BE2C (cell line): Measurements from ENCODE around the gene MCM9.

Source experiments
- DNase-seq: peaks from one replicate; pipeline ENCODE4 v3.0.0-alpha.2; 2020
- H3K27me3 ChIP-seq: fragments of 250-450 bp; sonication (Bioruptor Pico); 2 replicates; pipeline ENCODE4 v1.5.1; 2020; ENCODE audit warnings: mild to moderate bottlenecking
- H3K36me3 ChIP-seq: fragments of 250-450 bp; sonication (Bioruptor Pico); 2 replicates; pipeline ENCODE4 v1.5.1; 2020; ENCODE audit warnings: mild to moderate bottlenecking
- H3K4me1 ChIP-seq: fragments of 250-450 bp; sonication (Bioruptor Pico); 2 replicates; pipeline ENCODE4 v1.5.1; 2020
- H3K4me3 ChIP-seq: 2 replicates; pipeline ENCODE4 v1.5.1; 2011; ENCODE audit warnings: low read depth, low read length
- H3K9me3 ChIP-seq: fragments of 250-450 bp; sonication (Bioruptor Pico); 2 replicates; pipeline ENCODE4 v1.5.1; 2020
- TF ChIP-seq, protein P1 (sequence below): IDR thresholded peaks from 2 replicates; pipeline ENCODE4 v1.5.1; 2012; ENCODE audit warnings: mild to moderate bottlenecking, low read depth, low read length

Gene MCM9

GRCh38 chr6:118963003-118963402, 28.0 kb upstream of the MCM9 start:
- no peak for DNase-seq
- TF ChIP-seq, protein P1, sequence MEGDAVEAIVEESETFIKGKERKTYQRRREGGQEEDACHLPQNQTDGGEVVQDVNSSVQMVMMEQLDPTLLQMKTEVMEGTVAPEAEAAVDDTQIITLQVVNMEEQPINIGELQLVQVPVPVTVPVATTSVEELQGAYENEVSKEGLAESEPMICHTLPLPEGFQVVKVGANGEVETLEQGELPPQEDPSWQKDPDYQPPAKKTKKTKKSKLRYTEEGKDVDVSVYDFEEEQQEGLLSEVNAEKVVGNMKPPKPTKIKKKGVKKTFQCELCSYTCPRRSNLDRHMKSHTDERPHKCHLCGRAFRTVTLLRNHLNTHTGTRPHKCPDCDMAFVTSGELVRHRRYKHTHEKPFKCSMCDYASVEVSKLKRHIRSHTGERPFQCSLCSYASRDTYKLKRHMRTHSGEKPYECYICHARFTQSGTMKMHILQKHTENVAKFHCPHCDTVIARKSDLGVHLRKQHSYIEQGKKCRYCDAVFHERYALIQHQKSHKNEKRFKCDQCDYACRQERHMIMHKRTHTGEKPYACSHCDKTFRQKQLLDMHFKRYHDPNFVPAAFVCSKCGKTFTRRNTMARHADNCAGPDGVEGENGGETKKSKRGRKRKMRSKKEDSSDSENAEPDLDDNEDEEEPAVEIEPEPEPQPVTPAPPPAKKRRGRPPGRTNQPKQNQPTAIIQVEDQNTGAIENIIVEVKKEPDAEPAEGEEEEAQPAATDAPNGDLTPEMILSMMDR: no peak
- no peak overlapping the region for H3K4me3 ChIP-seq
- H3K36me3 ChIP-seq: no peaks in the 10 kb centered on the region
- no peaks in the 10 kb centered on the region for H3K27me3 ChIP-seq
- H3K9me3 ChIP-seq: no peaks in the 10 kb centered on the region
- no peaks in the 10 kb centered on the region for H3K4me1 ChIP-seq

GRCh38 chr6:118959903-118960302, 24.9 kb upstream of the MCM9 start:
- DNase-seq: no peak
- TF ChIP-seq, protein P1: no peak
- Histone ChIP-seq H3K27me3 (no peaks in the 10 kb centered on the region), H3K9me3 (no peaks in the 10 kb centered on the region), H3K36me3 (no peaks in the 10 kb centered on the region), H3K4me3 (no peak overlapping the region), H3K4me1 (no peaks in the 10 kb centered on the region)

DNA sequence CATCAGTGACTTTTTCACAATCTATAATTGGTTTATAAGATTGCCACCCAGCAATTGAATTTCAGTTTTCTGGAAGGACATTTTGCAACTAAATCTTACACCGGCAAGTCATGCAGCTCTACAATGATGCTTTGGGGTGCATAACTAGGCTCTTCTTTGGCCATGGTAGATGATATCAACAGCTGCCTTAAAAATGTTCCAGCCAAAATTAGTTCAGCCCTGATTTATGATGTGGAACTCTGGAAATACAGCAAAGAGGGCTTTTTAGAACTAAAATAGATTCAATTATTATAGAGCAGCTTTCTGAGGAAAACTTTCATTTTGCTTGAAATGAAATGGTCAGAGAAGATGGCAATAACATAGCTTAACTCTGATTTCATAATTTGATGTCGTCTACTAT, 18.4 kb upstream of the MCM9 start:
- TF ChIP-seq, protein P1: no peak
- Histone ChIP-seq H3K36me3 (no peaks in the 10 kb centered on the region), H3K4me3 (no peak overlapping the region), H3K27me3 (no peaks in the 10 kb centered on the region), H3K4me1 (no peaks in the 10 kb centered on the region), H3K9me3 (no peaks in the 10 kb centered on the region)
- DNase-seq: no peak

- Histone ChIP-seq H3K4me1 (no peaks in the 10 kb centered on the region), H3K9me3 (no peaks in the 10 kb centered on the region), H3K4me3 (no peak overlapping the region), H3K27me3 (no peaks in the 10 kb centered on the region), H3K36me3 (no peaks in the 10 kb centered on the region)
- DNase-seq: no peak
- TF ChIP-seq, protein P1: no peak
These were observed 17.7 kb upstream of the MCM9 start for GRCh38 chr6:118952683-118953082.

DNA sequence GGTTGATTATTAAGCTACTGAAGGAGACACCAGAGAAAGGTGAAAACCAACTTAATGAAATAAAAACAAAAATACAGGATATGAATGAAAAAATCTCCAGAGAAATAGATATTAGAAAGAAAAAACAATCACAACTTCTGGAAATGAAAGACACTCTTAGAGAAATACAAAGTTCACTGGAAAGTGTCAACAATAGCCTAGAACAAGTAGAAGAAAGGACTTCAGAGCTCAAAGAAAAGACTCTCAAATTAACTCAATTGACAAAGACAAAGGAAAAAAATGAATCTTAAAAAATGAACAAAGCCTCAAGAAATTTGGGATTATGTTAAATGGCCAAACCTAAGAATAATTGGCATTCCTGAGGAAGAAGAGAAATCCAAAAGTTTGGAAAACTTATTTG, 10.3 kb upstream of the MCM9 start:
- TF ChIP-seq, protein P1: no peak
- no peaks in the 10 kb centered on the region for H3K9me3 ChIP-seq
- no peak for DNase-seq
- H3K4me1 ChIP-seq: no peaks in the 10 kb centered on the region
- no peak overlapping the region for H3K4me3 ChIP-seq
- no peaks in the 10 kb centered on the region for H3K36me3 ChIP-seq
- H3K27me3 ChIP-seq: no peaks in the 10 kb centered on the region

- TF ChIP-seq, protein P1: no peak
- no peaks in the 10 kb centered on the region for H3K36me3 ChIP-seq
- DNase-seq: no peak
- no peaks in the 10 kb centered on the region for H3K27me3 ChIP-seq
- H3K9me3 ChIP-seq: no peaks in the 10 kb centered on the region
- no peak overlapping the region for H3K4me3 ChIP-seq
- H3K4me1 ChIP-seq: no peaks in the 10 kb centered on the region
These were observed 5.8 kb upstream of the MCM9 start for GRCh38 chr6:118940770-118941169.
